PFSK-1 (cell line): Measurements from ENCODE around the gene UPB1.

Experiments used
- FOXP2 ChIP-seq: optimal IDR thresholded peaks from 2 replicates; pipeline ENCODE3; 2011; ENCODE audit warnings: borderline replicate concordance, control low read depth, inconsistent platforms; ENCODE audit not compliant: insufficient read depth; ENCODE audit errors: extremely low read length, extremely low read depth
- POLR2AphosphoS5 ChIP-seq: IDR thresholded peaks from 2 replicates; pipeline ENCODE4 v1.6.1; 2012; ENCODE audit warnings: low read depth, mild to moderate bottlenecking, control low read depth, low read length, moderate library complexity
- SIN3A ChIP-seq: IDR thresholded peaks from 2 replicates; pipeline ENCODE4 v1.6.1; 2012; ENCODE audit warnings: mild to moderate bottlenecking, low read length, moderate library complexity, borderline replicate concordance; ENCODE audit not compliant: insufficient read depth
- TF ChIP-seq, protein P1 (sequence below), 2 experiments: IDR thresholded peaks; 2 replicates each; pipeline versions ENCODE4 v1.6.1 to v1.8.0; 2011 to 2012; ENCODE audit warnings: low read depth in 2 of 2, low read length in 2 of 2, control low read depth in 1 of 2, inconsistent platforms in 1 of 2, mild to moderate bottlenecking in 1 of 2, moderate library complexity in 1 of 2; ENCODE audit not compliant: insufficient read depth in 1 of 2

DNA sequence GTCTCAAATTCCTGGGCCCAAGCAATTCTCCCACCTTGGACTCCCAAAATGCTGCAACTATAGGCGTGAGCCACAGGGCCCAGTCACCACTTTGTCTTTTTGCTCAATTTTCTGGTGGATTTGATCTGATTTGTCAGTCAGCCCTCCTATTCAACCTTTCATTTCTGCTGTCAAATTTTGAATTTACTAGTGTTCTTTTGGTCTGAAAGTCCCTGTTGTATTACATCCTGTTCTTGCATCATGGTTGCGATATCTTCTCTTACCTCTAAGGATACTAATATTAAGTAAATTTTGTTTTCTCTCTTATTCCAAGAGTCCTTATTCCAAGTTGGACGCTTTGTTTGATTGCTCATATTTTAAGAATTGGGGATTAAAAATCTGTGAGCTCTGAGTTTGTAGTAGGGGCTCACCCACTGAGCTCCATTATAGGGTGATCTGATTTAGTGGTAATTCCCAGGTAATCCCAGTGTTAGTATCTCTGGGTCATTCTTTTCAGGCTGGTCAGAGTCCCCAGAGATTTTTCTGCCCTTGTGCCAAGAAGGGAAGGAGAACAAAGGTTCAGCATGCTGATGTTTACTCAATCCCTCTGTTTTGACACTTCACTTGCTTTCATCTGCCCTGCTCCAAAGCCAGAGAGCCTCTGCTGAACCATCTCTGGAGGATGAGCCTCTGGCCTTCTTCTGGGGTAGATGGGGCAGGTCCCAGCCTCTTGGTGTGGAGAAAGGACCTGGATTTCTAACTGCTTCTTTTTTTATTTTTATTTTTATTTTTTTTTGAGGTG is 10.0 kb downstream of the UPB1 start:
- TF ChIP-seq, protein P1, sequence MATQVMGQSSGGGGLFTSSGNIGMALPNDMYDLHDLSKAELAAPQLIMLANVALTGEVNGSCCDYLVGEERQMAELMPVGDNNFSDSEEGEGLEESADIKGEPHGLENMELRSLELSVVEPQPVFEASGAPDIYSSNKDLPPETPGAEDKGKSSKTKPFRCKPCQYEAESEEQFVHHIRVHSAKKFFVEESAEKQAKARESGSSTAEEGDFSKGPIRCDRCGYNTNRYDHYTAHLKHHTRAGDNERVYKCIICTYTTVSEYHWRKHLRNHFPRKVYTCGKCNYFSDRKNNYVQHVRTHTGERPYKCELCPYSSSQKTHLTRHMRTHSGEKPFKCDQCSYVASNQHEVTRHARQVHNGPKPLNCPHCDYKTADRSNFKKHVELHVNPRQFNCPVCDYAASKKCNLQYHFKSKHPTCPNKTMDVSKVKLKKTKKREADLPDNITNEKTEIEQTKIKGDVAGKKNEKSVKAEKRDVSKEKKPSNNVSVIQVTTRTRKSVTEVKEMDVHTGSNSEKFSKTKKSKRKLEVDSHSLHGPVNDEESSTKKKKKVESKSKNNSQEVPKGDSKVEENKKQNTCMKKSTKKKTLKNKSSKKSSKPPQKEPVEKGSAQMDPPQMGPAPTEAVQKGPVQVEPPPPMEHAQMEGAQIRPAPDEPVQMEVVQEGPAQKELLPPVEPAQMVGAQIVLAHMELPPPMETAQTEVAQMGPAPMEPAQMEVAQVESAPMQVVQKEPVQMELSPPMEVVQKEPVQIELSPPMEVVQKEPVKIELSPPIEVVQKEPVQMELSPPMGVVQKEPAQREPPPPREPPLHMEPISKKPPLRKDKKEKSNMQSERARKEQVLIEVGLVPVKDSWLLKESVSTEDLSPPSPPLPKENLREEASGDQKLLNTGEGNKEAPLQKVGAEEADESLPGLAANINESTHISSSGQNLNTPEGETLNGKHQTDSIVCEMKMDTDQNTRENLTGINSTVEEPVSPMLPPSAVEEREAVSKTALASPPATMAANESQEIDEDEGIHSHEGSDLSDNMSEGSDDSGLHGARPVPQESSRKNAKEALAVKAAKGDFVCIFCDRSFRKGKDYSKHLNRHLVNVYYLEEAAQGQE (IDR thresholded peaks at IDR 0.05; ENCODE audit: insufficient read depth in 1 of 2, low read depth in 2 of 2, low read length in 2 of 2), result no peak
- TF ChIP-seq POLR2AphosphoS5, result no peak
- TF ChIP-seq FOXP2, result no peak
- no peak for TF ChIP-seq SIN3A
